ENCODE data around the gene MS4A12.

DNA sequence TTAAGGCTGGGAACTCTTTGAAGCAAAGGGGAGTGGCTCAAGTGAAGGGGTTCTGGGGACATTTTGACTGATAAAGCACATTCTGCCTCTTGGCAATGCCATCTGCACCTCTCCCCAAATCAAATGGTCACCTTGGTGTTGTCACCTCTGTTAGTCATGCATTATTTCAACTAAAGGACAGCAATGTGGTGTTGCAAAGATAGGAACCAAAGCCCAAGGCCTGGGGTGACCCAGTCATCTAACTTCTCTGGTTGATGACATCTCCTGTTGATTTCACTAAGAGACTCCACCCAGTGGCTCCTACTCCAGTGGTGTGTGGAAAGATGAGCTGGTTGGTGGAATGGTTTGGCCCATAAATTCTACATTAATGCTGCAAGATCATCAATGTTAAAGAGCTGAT is 44.7 kb upstream of the MS4A12 start:
- TF ChIP-seq TAF1 (IDR thresholded peaks at IDR 0.05; ENCODE audit: borderline replicate concordance, insufficient read depth, low read length), result no peak
- TF ChIP-seq POLR2AphosphoS5 (IDR thresholded peaks at IDR 0.05; ENCODE audit: low read depth, low read length), result no peak
- no peak for TF ChIP-seq SIN3A (IDR thresholded peaks at IDR 0.05; ENCODE audit: borderline replicate concordance, insufficient read depth, low read length)
- no peak for TF ChIP-seq FOXP2 (optimal IDR thresholded peaks at IDR 0.05; ENCODE audit: borderline replicate concordance, extremely low read depth, extremely low read length, insufficient read depth)
